ENCODE results near the gene DNAJC4. TPM values are rescaled to one million over a fixed set of nuclear protein-coding genes. Genes with fewer than 3 reads are reported as not detected.

DNAJC4 gene
- total RNA-seq, 1 donor from 2014 or later, result 39.5 TPM

GRCh38 chr11:64224151-64224890 is 6.0 kb upstream of the DNAJC4 start:
- Histone ChIP-seq H3K9me3 (no peaks in the 10 kb centered on the region), H3K27me3 (ENCODE audit: low read depth) (no peaks in the 10 kb centered on the region), H3K27ac (no peak overlapping the region), H3K4me3 (no peak overlapping the region), H3K36me3 (peaks cover 34% of the 10 kb centered on the region), H3K4me1 (peaks cover 29% of the 10 kb centered on the region)
- intact Hi-C loops (cut with DNase I), result no loop called here
- no peak for TF ChIP-seq CTCF (IDR thresholded peaks at IDR 0.05)
- DNase-seq (no peak), ATAC-seq (no peak)

- intact Hi-C loops (cut with DNase I), result no loop called here
- peaks cover 27% of the 10 kb centered on the region for H3K36me3 ChIP-seq
- H3K9me3 ChIP-seq, result no peaks in the 10 kb centered on the region
- no peaks in the 10 kb centered on the region for H3K27me3 ChIP-seq (ENCODE audit: low read depth)
- DNase-seq (no peak), ATAC-seq (peak in 1 of 2 donors; percentile 0)
- H3K27ac ChIP-seq, result peak overlapping the region; percentile 96
- H3K4me1 ChIP-seq, result peaks cover 36% of the 10 kb centered on the region
- peak overlapping the region; percentile 97 for H3K4me3 ChIP-seq
- no peak for TF ChIP-seq CTCF (IDR thresholded peaks at IDR 0.05)
These were observed 5.3 kb upstream of the DNAJC4 start for GRCh38 chr11:64224891-64225607.

- intact Hi-C loops (cut with DNase I), result no loop called here
- TF ChIP-seq CTCF (IDR thresholded peaks at IDR 0.05), result no peak
- peaks cover 37% of the 10 kb centered on the region for H3K4me1 ChIP-seq
- DNase-seq, result peak; percentile 92
- peaks cover 18% of the 10 kb centered on the region for H3K36me3 ChIP-seq
- H3K4me3 ChIP-seq, result peak within 1 kb of the TSS; percentile 97
- H3K27me3 ChIP-seq (ENCODE audit: low read depth), result no peaks in the 10 kb centered on the region
- peak; percentile 90 to 92 for ATAC-seq
- peak within 1 kb of the TSS; percentile 96 for H3K27ac ChIP-seq
- H3K9me3 ChIP-seq, result no peaks in the 10 kb centered on the region
These were observed 4.5 kb upstream of the DNAJC4 start, which contains the start of the genes NUDT22 and TRPT1 for GRCh38 chr11:64225608-64226506. NUDT22 (plus strand) TSS chr11:64226274; CDS start chr11:64226653, 379 bp downstream. TRPT1 (minus strand) TSS chr11:64226186; CDS start chr11:64225860, 326 bp downstream.

- ATAC-seq, result peak; percentile 50 to 60
- intact Hi-C loops (cut with DNase I), result no loop called here
- peak overlapping the region; percentile 96 for H3K27ac ChIP-seq
- H3K27me3 ChIP-seq (ENCODE audit: low read depth), result no peaks in the 10 kb centered on the region
- peak; percentile 80 for DNase-seq
- peaks cover 13% of the 10 kb centered on the region for H3K36me3 ChIP-seq
- no peaks in the 10 kb centered on the region for H3K9me3 ChIP-seq
- no peak for TF ChIP-seq CTCF (IDR thresholded peaks at IDR 0.05)
- peaks cover 44% of the 10 kb centered on the region for H3K4me1 ChIP-seq
- peak overlapping the region; percentile 97 for H3K4me3 ChIP-seq
These were observed 3.8 kb upstream of the DNAJC4 start for GRCh38 chr11:64226507-64227051.

All from lower lobe of right lung (tissue), 2 donors.